Mesenchymal stem cell (in vitro differentiated cells and primary cell): ENCODE measurements around the gene ZFP69. TPM values are rescaled to one million over a fixed set of nuclear protein-coding genes. Genes with fewer than 3 reads are reported as not detected.

Source experiments
- DNase-seq: peaks from one replicate; pipeline ENCODE4 v3.0.0-alpha.2; 2013
- H2AFZ ChIP-seq: one replicate; pipeline ENCODE4 v1.6.1; 2013; ENCODE audit warnings: low read depth, mild to moderate bottlenecking, control low read depth, inconsistent platforms, low read length, moderate library complexity
- H2AK5ac ChIP-seq: 2 replicates; pipeline ENCODE4 v1.6.1; 2013; ENCODE audit warnings: low read length, moderate library complexity, mild to moderate bottlenecking, inconsistent platforms; ENCODE audit not compliant: severe bottlenecking
- H2BK120ac ChIP-seq: one replicate; pipeline ENCODE4 v1.6.1; 2013; ENCODE audit warnings: low read depth, mild to moderate bottlenecking, inconsistent platforms, low read length, moderate library complexity
- H2BK12ac ChIP-seq, 2 experiments: one replicate each; pipeline ENCODE4 v1.6.1; 2013; ENCODE audit warnings: inconsistent platforms in 2 of 2, low read length in 2 of 2, mild to moderate bottlenecking in 2 of 2, moderate library complexity in 2 of 2, control low read depth in 1 of 2
- H2BK15ac ChIP-seq: one replicate; pipeline ENCODE4 v1.6.1; 2013; ENCODE audit warnings: mild to moderate bottlenecking, low read depth, inconsistent platforms; ENCODE audit not compliant: poor library complexity, severe bottlenecking
- H2BK5ac ChIP-seq: 2 replicates; pipeline ENCODE4 v1.6.1; 2013; ENCODE audit warnings: low read depth, mild to moderate bottlenecking, low read length, control low read depth, inconsistent platforms; ENCODE audit not compliant: poor library complexity, severe bottlenecking
- H3K14ac ChIP-seq, 2 experiments: one replicate each; pipeline ENCODE4 v1.6.1; 2013; ENCODE audit warnings: inconsistent platforms in 2 of 2, low read length in 2 of 2, control low read depth in 1 of 2, mild to moderate bottlenecking in 1 of 2, moderate library complexity in 1 of 2
- H3K18ac ChIP-seq, 2 experiments: one replicate each; pipeline ENCODE4 v1.6.1; 2013; ENCODE audit warnings: inconsistent platforms in 2 of 2, low read length in 2 of 2, control low read depth in 1 of 2, low read depth in 1 of 2, mild to moderate bottlenecking in 1 of 2
- H3K23ac ChIP-seq, 2 experiments: one replicate each; pipeline ENCODE4 v1.6.1; 2013; ENCODE audit warnings: inconsistent platforms in 2 of 2, low read length in 2 of 2, mild to moderate bottlenecking in 2 of 2, moderate library complexity in 2 of 2, control low read depth in 1 of 2
- H3K27ac ChIP-seq: 2 replicates; pipeline ENCODE4 v1.5.1; 2013; ENCODE audit warnings: mild to moderate bottlenecking, moderate library complexity, low read length, control low read depth, inconsistent platforms; ENCODE audit not compliant: poor library complexity, severe bottlenecking
- H3K27me3 ChIP-seq, 2 experiments: 2 replicates each; pipeline versions ENCODE4 v1.6.1 to v1.7.0; 2013; ENCODE audit warnings: low read length in 2 of 2, mild to moderate bottlenecking in 2 of 2, moderate library complexity in 2 of 2, control low read depth in 1 of 2, inconsistent platforms in 1 of 2; ENCODE audit not compliant: control insufficient read depth in 1 of 2, insufficient read depth in 1 of 2
- H3K36me3 ChIP-seq, 2 experiments: 2 replicates each; pipeline versions ENCODE4 v1.6.1 to v1.7.0; 2013; ENCODE audit warnings: low read length in 2 of 2, control low read depth in 1 of 2, inconsistent platforms in 1 of 2, low read depth in 1 of 2, mild to moderate bottlenecking in 1 of 2; ENCODE audit not compliant: insufficient read depth in 2 of 2, control insufficient read depth in 1 of 2
- H3K4ac ChIP-seq, 2 experiments: one replicate each; pipeline ENCODE4 v1.6.1; 2013; ENCODE audit warnings: inconsistent platforms in 2 of 2, low read length in 2 of 2, mild to moderate bottlenecking in 2 of 2, moderate library complexity in 2 of 2, control low read depth in 1 of 2, low read depth in 1 of 2
- H3K4me1 ChIP-seq: 2 replicates; pipeline ENCODE4 v1.6.1; 2013; ENCODE audit warnings: low read depth, low read length, control low read depth; ENCODE audit not compliant: control insufficient read depth, insufficient read depth
- H3K4me2 ChIP-seq: 2 replicates; pipeline ENCODE4 v1.6.1; 2013; ENCODE audit warnings: low read length, mild to moderate bottlenecking, inconsistent platforms; ENCODE audit not compliant: poor library complexity, severe bottlenecking
- H3K4me3 ChIP-seq, 2 experiments: 2 replicates each; pipeline versions ENCODE4 v1.5.1 to v1.7.0; 2013; ENCODE audit warnings: low read length in 2 of 2, mild to moderate bottlenecking in 2 of 2, control low read depth in 1 of 2, low read depth in 1 of 2; ENCODE audit not compliant: insufficient read depth in 1 of 2
- H3K79me1 ChIP-seq: replicated peaks from 2 replicates; pipeline ENCODE4 v1.6.1; 2013; ENCODE audit warnings: mild to moderate bottlenecking, control low read depth, low read length, inconsistent platforms; ENCODE audit not compliant: poor library complexity, severe bottlenecking
- H3K9ac ChIP-seq: 2 replicates; pipeline ENCODE4 v1.7.0; 2013; ENCODE audit warnings: mild to moderate bottlenecking, low read length, moderate library complexity
- H3K9me3 ChIP-seq: 2 replicates; pipeline ENCODE4 v1.7.0; 2013; ENCODE audit warnings: mild to moderate bottlenecking, low read length; ENCODE audit not compliant: control insufficient read depth
- H4K8ac ChIP-seq: one replicate; pipeline ENCODE4 v1.6.1; 2013; ENCODE audit warnings: inconsistent platforms, mild to moderate bottlenecking, low read length, moderate library complexity
- H4K91ac ChIP-seq: one replicate; pipeline ENCODE4 v1.6.1; 2013; ENCODE audit warnings: mild to moderate bottlenecking, low read length, inconsistent platforms
- WGBS: methylation state at CpG from one replicate; pipeline ENCODE4 v1.1.7; 2013; ENCODE audit warnings: mixed read lengths; 5-methylcytosine and 5-hydroxymethylcytosine counted together
- polyA plus RNA-seq, 2 experiments: library from polyadenylated mRNA; stranded (reverse); fragments of 200-250 nt; gene quantifications; one replicate each; pipeline ENCODE4 v1.2.3, GENCODE V29; 2013

ZFP69 gene
- 2.0 TPM for polyA plus RNA-seq (2013, experiment 1 of 2)
- 1.8 TPM for polyA plus RNA-seq (2013, experiment 2 of 2)

GRCh38 chr1:40476924-40477677 is at the start of gene ZFP69:
Gene ZFP69 (plus strand): TSS chr1:40477290. CDS start chr1:40479362, 2,072 bp downstream.
- peak; percentile 66 for DNase-seq
- no peak within 1 kb of the TSS for H2BK15ac ChIP-seq
- H3K9me3 ChIP-seq: peaks cover 54% of the 10 kb centered on the region
- H3K36me3 ChIP-seq: peaks cover 0 to 16% of the 10 kb centered on the region in 2 experiments
- no peaks in the 10 kb centered on the region for H3K27me3 ChIP-seq
- WGBS: 3% methylated on average over 42 of the region's 65 CpGs
- peak within 1 kb of the TSS; percentile 80 to 85 for H3K18ac ChIP-seq
- H2BK120ac ChIP-seq: no peak within 1 kb of the TSS
- H3K4me3 ChIP-seq: peak within 1 kb of the TSS; percentile 68 to 84
- H3K4ac ChIP-seq: peak within 1 kb of the TSS in 1 of 2 experiments; percentile 58
- peak within 1 kb of the TSS in 1 of 2 experiments; percentile 87 for H3K23ac ChIP-seq
- H3K4me2 ChIP-seq: peak within 1 kb of the TSS; percentile 77
- peak within 1 kb of the TSS in 1 of 2 experiments; percentile 48 for H2BK12ac ChIP-seq
- peak within 1 kb of the TSS; percentile 100 for H2AFZ ChIP-seq
- peak within 1 kb of the TSS in 1 of 2 experiments; percentile 44 for H3K14ac ChIP-seq
- H3K79me1 ChIP-seq: peaks cover 2% of the 10 kb centered on the region
- H3K27ac ChIP-seq: no peak within 1 kb of the TSS
- peak within 1 kb of the TSS; percentile 94 for H4K8ac ChIP-seq
- H3K9ac ChIP-seq: peak within 1 kb of the TSS; percentile 85
- no peaks in the 10 kb centered on the region for H3K4me1 ChIP-seq
- no peak within 1 kb of the TSS for H4K91ac ChIP-seq
- H2AK5ac ChIP-seq: no peak within 1 kb of the TSS
- H2BK5ac ChIP-seq: no peak within 1 kb of the TSS

- H2BK5ac ChIP-seq: no peak overlapping the region
- H3K4ac ChIP-seq: no peak overlapping the region
- H4K91ac ChIP-seq: no peak overlapping the region
- H2AK5ac ChIP-seq: no peak overlapping the region
- no peak overlapping the region for H2BK12ac ChIP-seq
- H3K9me3 ChIP-seq: peaks cover 4% of the 10 kb centered on the region
- H4K8ac ChIP-seq: no peak overlapping the region
- no peak overlapping the region for H3K4me2 ChIP-seq
- no peaks in the 10 kb centered on the region for H3K36me3 ChIP-seq
- no peaks in the 10 kb centered on the region for H3K79me1 ChIP-seq
- no peaks in the 10 kb centered on the region for H3K27me3 ChIP-seq
- no peak for DNase-seq
- no peak overlapping the region for H3K14ac ChIP-seq
- H3K9ac ChIP-seq: no peak overlapping the region
- no peak overlapping the region for H3K23ac ChIP-seq
- H2BK120ac ChIP-seq: no peak overlapping the region
- H3K27ac ChIP-seq: no peak overlapping the region
- H2AFZ ChIP-seq: no peak overlapping the region
- no peak overlapping the region for H2BK15ac ChIP-seq
- no peak overlapping the region for H3K18ac ChIP-seq
- H3K4me3 ChIP-seq: no peak overlapping the region
- H3K4me1 ChIP-seq: no peaks in the 10 kb centered on the region
Observed at GRCh38 chr1:40431385-40431784, 45.7 kb upstream of the ZFP69 start.

- peaks cover 4% of the 10 kb centered on the region for H3K9me3 ChIP-seq
- no peak overlapping the region for H3K4me2 ChIP-seq
- H3K36me3 ChIP-seq: no peaks in the 10 kb centered on the region
- H3K4me1 ChIP-seq: no peaks in the 10 kb centered on the region
- H3K79me1 ChIP-seq: no peaks in the 10 kb centered on the region
- no peak overlapping the region for H3K4me3 ChIP-seq
- H3K18ac ChIP-seq: no peak overlapping the region
- H3K23ac ChIP-seq: no peak overlapping the region
- H4K91ac ChIP-seq: no peak overlapping the region
- no peak overlapping the region for H3K14ac ChIP-seq
- 87% methylated on average over 3 of the region's 3 CpGs for WGBS
- H3K27ac ChIP-seq: no peak overlapping the region
- no peak overlapping the region for H3K4ac ChIP-seq
- no peaks in the 10 kb centered on the region for H3K27me3 ChIP-seq
- H2BK120ac ChIP-seq: no peak overlapping the region
- H4K8ac ChIP-seq: no peak overlapping the region
- no peak overlapping the region for H2BK15ac ChIP-seq
- H2AFZ ChIP-seq: no peak overlapping the region
- H3K9ac ChIP-seq: no peak overlapping the region
- H2AK5ac ChIP-seq: no peak overlapping the region
- H2BK12ac ChIP-seq: no peak overlapping the region
- no peak for DNase-seq
- H2BK5ac ChIP-seq: no peak overlapping the region
Observed at GRCh38 chr1:40432644-40433390, 44.3 kb upstream of the ZFP69 start.

GRCh38 chr1:40435471-40435870 is 41.6 kb upstream of the ZFP69 start:
- no peaks in the 10 kb centered on the region for H3K36me3 ChIP-seq
- no peak for DNase-seq
- H2BK120ac ChIP-seq: no peak overlapping the region
- 97% methylated on average over 5 of the region's 5 CpGs for WGBS
- no peak overlapping the region for H3K18ac ChIP-seq
- H3K4me1 ChIP-seq: no peaks in the 10 kb centered on the region
- no peak overlapping the region for H2AFZ ChIP-seq
- peak overlapping the region in 1 of 2 experiments; percentile 9 for H3K4me3 ChIP-seq
- no peak overlapping the region for H4K91ac ChIP-seq
- H4K8ac ChIP-seq: no peak overlapping the region
- no peak overlapping the region for H3K27ac ChIP-seq
- no peak overlapping the region for H2BK5ac ChIP-seq
- H3K79me1 ChIP-seq: no peaks in the 10 kb centered on the region
- H2BK15ac ChIP-seq: no peak overlapping the region
- H3K9ac ChIP-seq: peak overlapping the region; percentile 49
- H3K9me3 ChIP-seq: peaks cover 4% of the 10 kb centered on the region
- H3K23ac ChIP-seq: no peak overlapping the region
- H3K27me3 ChIP-seq: no peaks in the 10 kb centered on the region
- no peak overlapping the region for H3K4me2 ChIP-seq
- no peak overlapping the region for H3K4ac ChIP-seq
- H3K14ac ChIP-seq: no peak overlapping the region
- no peak overlapping the region for H2BK12ac ChIP-seq
- no peak overlapping the region for H2AK5ac ChIP-seq
